HepG2 (cell line): ENCODE data around the gene BET1L. TPM values are rescaled to one million over a fixed set of nuclear protein-coding genes. Genes with fewer than 3 reads are reported as not detected.
A peak's percentile ranks its signal among the peaks of the same experiment; 100 is the strongest.

Experiments used
- ATF2 ChIP-seq: sonication (generic); formaldehyde crosslinking; IDR thresholded peaks from 2 replicates; pipeline ENCODE4 v1.4.0; 2020; ENCODE audit warnings: missing genetic modification reagents
- CC2D1A ChIP-seq: sonication (generic); formaldehyde crosslinking; IDR thresholded peaks from 2 replicates; pipeline ENCODE4 v1.8.1; 2023; ENCODE audit warnings: mild to moderate bottlenecking, missing genetic modification reagents
- CENPX ChIP-seq: sonication (generic); formaldehyde crosslinking; IDR thresholded peaks from 2 replicates; pipeline ENCODE4 v1.9.0; 2021; ENCODE audit warnings: mild to moderate bottlenecking, missing genetic modification reagents, moderate library complexity
- CREM ChIP-seq, 2 experiments: sonication (generic) in 1 of 2; formaldehyde crosslinking in 1 of 2; IDR thresholded peaks; 2 replicates each; pipeline versions ENCODE4 v1.4.0 to v1.6.1; 2016 to 2020; ENCODE audit warnings: antibody characterized with exemption in 1 of 2, mild to moderate bottlenecking in 1 of 2, missing genetic modification reagents in 1 of 2
- ELF1 ChIP-seq: sonication (generic); formaldehyde crosslinking; IDR thresholded peaks from 2 replicates; pipeline ENCODE4 v1.4.0; 2020; ENCODE audit warnings: missing genetic modification reagents
- EP300 ChIP-seq, 3 experiments: sonication (generic) in 1 of 3; formaldehyde crosslinking in 1 of 3; IDR thresholded peaks; 2 replicates each; pipeline versions ENCODE4 v1.5.1 to v1.6.1; 2011 to 2020; ENCODE audit warnings: low read depth in 2 of 3, low read length in 2 of 3, borderline replicate concordance in 1 of 3, improper control_type of control experiment in 1 of 3, mild to moderate bottlenecking in 1 of 3, missing genetic modification reagents in 1 of 3, moderate library complexity in 1 of 3
- GABPB1 ChIP-seq: IDR thresholded peaks from 2 replicates; pipeline ENCODE4 v1.6.1; 2016; ENCODE audit warnings: mild to moderate bottlenecking, missing genetic modification reagents, moderate library complexity, missing compliant biosample characterization
- GPN1 ChIP-seq: sonication (generic); formaldehyde crosslinking; IDR thresholded peaks from 2 replicates; pipeline ENCODE4 v1.5.1; 2020; ENCODE audit warnings: missing genetic modification reagents, borderline replicate concordance
- HNRNPL ChIP-seq: fragments of 200-400 bp; formaldehyde crosslinking; IDR thresholded peaks from 2 replicates; pipeline ENCODE4 v1.6.1; 2017; ENCODE audit warnings: mild to moderate bottlenecking, low read depth, low read length
- IKZF1 ChIP-seq: fragments of 450-650 bp; IDR thresholded peaks from 2 replicates; pipeline ENCODE4 v1.7.1; 2016
- MEIS1 ChIP-seq: sonication (generic); formaldehyde crosslinking; IDR thresholded peaks from 2 replicates; pipeline ENCODE4 v1.9.0; 2021; ENCODE audit warnings: mild to moderate bottlenecking, missing genetic modification reagents, moderate library complexity, borderline replicate concordance
- NAIF1 ChIP-seq: sonication (generic); formaldehyde crosslinking; IDR thresholded peaks from 2 replicates; pipeline ENCODE4 v1.5.0; 2020; ENCODE audit warnings: mild to moderate bottlenecking, missing genetic modification reagents, borderline replicate concordance
- PITX1 ChIP-seq: sonication (generic); formaldehyde crosslinking; IDR thresholded peaks from 2 replicates; pipeline ENCODE4 v1.5.1; 2020; ENCODE audit warnings: mild to moderate bottlenecking, missing genetic modification reagents
- REXO4 ChIP-seq: sonication (generic); formaldehyde crosslinking; IDR thresholded peaks from 2 replicates; pipeline ENCODE4 v1.8.0; 2022; ENCODE audit warnings: missing genetic modification reagents, mild to moderate bottlenecking, borderline replicate concordance
- TSC22D2 ChIP-seq: sonication (generic); formaldehyde crosslinking; IDR thresholded peaks from 2 replicates; pipeline ENCODE4 v1.5.1; 2020; ENCODE audit warnings: missing genetic modification reagents, mild to moderate bottlenecking, borderline replicate concordance
- YEATS2 ChIP-seq: sonication (generic); formaldehyde crosslinking; IDR thresholded peaks from 2 replicates; pipeline ENCODE4 v1.4.0; 2020; ENCODE audit warnings: missing genetic modification reagents, borderline replicate concordance
- ZC3H4 ChIP-seq: sonication (generic); formaldehyde crosslinking; IDR thresholded peaks from 2 replicates; pipeline ENCODE4 v1.4.0; 2020; ENCODE audit warnings: missing genetic modification reagents, borderline replicate concordance
- ZNF121 ChIP-seq: sonication (generic); formaldehyde crosslinking; IDR thresholded peaks from 2 replicates; pipeline ENCODE4 v1.5.0; 2020; ENCODE audit warnings: mild to moderate bottlenecking, missing genetic modification reagents
- ZNF138 ChIP-seq: sonication (generic); formaldehyde crosslinking; IDR thresholded peaks from 2 replicates; pipeline ENCODE4 v1.5.0; 2020; ENCODE audit warnings: mild to moderate bottlenecking, low read depth, missing genetic modification reagents
- ZNF547 ChIP-seq: sonication (generic); formaldehyde crosslinking; IDR thresholded peaks from 2 replicates; pipeline ENCODE4 v1.5.1; 2020; ENCODE audit warnings: mild to moderate bottlenecking, missing genetic modification reagents
- ZSCAN30 ChIP-seq: sonication (generic); formaldehyde crosslinking; IDR thresholded peaks from 2 replicates; pipeline ENCODE4 v1.5.0; 2020; ENCODE audit warnings: mild to moderate bottlenecking, missing genetic modification reagents
- ZSCAN9 ChIP-seq: IDR thresholded peaks from 2 replicates; pipeline ENCODE4 v1.6.1; 2016; ENCODE audit warnings: borderline replicate concordance
- polyA plus RNA-seq, 8 experiments: library from polyadenylated mRNA; depleted of rRNA in 3 of 8; stranded (reverse) in 7 of 8; unstranded in 1 of 8; fragments of >200 nt; fragmentation: Illumina TruSeq in 4 of 8; extraction: Trizol in 4 of 8; gene quantifications; 2 replicates each; pipeline versions ENCODE4 v1.2.1 to v1.2.3, GENCODE V29; 2011 to 2016; ENCODE audit warnings: low read depth in 4 of 8, missing spikeins in 1 of 8, mixed read lengths in 1 of 8; ENCODE audit not compliant: insufficient read depth in 1 of 8
- total RNA-seq, 5 experiments: library from RNA; depleted of rRNA; stranded (reverse); fragments of >200 nt; fragmentation: Illumina TruSeq; extraction: Trizol; gene quantifications; 2 replicates each; pipeline ENCODE4 v1.2.3, GENCODE V29; 2016; ENCODE audit warnings: low read depth in 1 of 5
- TF ChIP-seq, protein P1 (sequence below): IDR thresholded peaks from 2 replicates; pipeline ENCODE4 v1.6.1; 2016; ENCODE audit warnings: low read depth, borderline replicate concordance
- TF ChIP-seq, protein P2 (sequence below): sonication (generic); formaldehyde crosslinking; IDR thresholded peaks from 2 replicates; pipeline ENCODE4 v1.9.0; 2021; ENCODE audit warnings: missing genetic modification reagents, mild to moderate bottlenecking, borderline replicate concordance
- TF ChIP-seq, protein P3 (sequence below): sonication (generic); formaldehyde crosslinking; IDR thresholded peaks from 2 replicates; pipeline ENCODE4 v1.4.0; 2020; ENCODE audit warnings: mild to moderate bottlenecking, missing genetic modification reagents

BET1L gene
- total and polyA plus RNA-seq, 2 of the 13 experiments (the other 11 are each of a cell fraction or from before 2014, with no cell fraction given) = 26.2 to 59.6 TPM

- TF ChIP-seq, protein P1, sequence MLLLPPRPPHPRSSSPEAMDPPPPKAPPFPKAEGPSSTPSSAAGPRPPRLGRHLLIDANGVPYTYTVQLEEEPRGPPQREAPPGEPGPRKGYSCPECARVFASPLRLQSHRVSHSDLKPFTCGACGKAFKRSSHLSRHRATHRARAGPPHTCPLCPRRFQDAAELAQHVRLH (CRISPR knock-in tag) = no peak
- no peak; the same call in 1 of the 2 replicates for TF ChIP-seq ZNF138 (CRISPR knock-in tag)
- no peak for TF ChIP-seq REXO4 (CRISPR knock-in tag)
- no peak; the same call in 1 of the 2 replicates for TF ChIP-seq ATF2 (CRISPR knock-in tag)
- TF ChIP-seq GABPB1 (CRISPR knock-in tag) = peak; percentile 80
- no peak; the same call in 1 of the 2 replicates for TF ChIP-seq NAIF1
- TF ChIP-seq ELF1 (CRISPR knock-in tag) = no peak; the same call in 1 of the 2 replicates
- no peak for TF ChIP-seq PITX1
- TF ChIP-seq CENPX (CRISPR knock-in tag) = no peak
- no peak for TF ChIP-seq IKZF1
- no peak for TF ChIP-seq HNRNPL
- TF ChIP-seq ZSCAN30 = no peak
- no peak for TF ChIP-seq EP300 (IDR thresholded peaks at IDR 0.05; ENCODE audit: low read depth in 2 of 2, low read length in 2 of 2)
- TF ChIP-seq EP300 (CRISPR knock-in tag; IDR thresholded peaks at IDR 0.05; ENCODE audit: borderline replicate concordance) = no peak
- no peak for TF ChIP-seq CC2D1A (CRISPR knock-in tag)
- no peak for TF ChIP-seq MEIS1 (CRISPR knock-in tag)
- TF ChIP-seq ZSCAN9 (CRISPR knock-in tag) = no peak
- TF ChIP-seq, protein P2, sequence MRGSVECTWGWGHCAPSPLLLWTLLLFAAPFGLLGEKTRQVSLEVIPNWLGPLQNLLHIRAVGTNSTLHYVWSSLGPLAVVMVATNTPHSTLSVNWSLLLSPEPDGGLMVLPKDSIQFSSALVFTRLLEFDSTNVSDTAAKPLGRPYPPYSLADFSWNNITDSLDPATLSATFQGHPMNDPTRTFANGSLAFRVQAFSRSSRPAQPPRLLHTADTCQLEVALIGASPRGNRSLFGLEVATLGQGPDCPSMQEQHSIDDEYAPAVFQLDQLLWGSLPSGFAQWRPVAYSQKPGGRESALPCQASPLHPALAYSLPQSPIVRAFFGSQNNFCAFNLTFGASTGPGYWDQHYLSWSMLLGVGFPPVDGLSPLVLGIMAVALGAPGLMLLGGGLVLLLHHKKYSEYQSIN (CRISPR knock-in tag) = no peak
- no peak for TF ChIP-seq ZC3H4 (CRISPR knock-in tag)
- peak; percentile 58 for TF ChIP-seq YEATS2 (CRISPR knock-in tag)
- TF ChIP-seq TSC22D2 (CRISPR knock-in tag) = no peak
- no peak for TF ChIP-seq ZNF547 (CRISPR knock-in tag)
- TF ChIP-seq GPN1 (CRISPR knock-in tag) = no peak
- TF ChIP-seq, protein P3, sequence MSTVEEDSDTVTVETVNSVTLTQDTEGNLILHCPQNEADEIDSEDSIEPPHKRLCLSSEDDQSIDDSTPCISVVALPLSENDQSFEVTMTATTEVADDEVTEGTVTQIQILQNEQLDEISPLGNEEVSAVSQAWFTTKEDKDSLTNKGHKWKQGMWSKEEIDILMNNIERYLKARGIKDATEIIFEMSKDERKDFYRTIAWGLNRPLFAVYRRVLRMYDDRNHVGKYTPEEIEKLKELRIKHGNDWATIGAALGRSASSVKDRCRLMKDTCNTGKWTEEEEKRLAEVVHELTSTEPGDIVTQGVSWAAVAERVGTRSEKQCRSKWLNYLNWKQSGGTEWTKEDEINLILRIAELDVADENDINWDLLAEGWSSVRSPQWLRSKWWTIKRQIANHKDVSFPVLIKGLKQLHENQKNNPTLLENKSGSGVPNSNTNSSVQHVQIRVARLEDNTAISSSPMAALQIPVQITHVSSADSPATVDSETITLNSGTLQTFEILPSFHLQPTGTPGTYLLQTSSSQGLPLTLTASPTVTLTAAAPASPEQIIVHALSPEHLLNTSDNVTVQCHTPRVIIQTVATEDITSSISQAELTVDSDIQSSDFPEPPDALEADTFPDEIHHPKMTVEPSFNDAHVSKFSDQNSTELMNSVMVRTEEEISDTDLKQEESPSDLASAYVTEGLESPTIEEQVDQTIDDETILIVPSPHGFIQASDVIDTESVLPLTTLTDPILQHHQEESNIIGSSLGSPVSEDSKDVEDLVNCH (CRISPR knock-in tag) = no peak
- TF ChIP-seq CREM (IDR thresholded peaks at IDR 0.05) = no peak
- no peak for TF ChIP-seq CREM (CRISPR knock-in tag; IDR thresholded peaks at IDR 0.05)
- TF ChIP-seq ZNF121 = no peak
Observed at GRCh38 chr11:208181-208916, 1.1 kb upstream of the BET1L start (continued).
